ENCODE measurements around the gene SLC26A1. TPM values are rescaled to one million over a fixed set of nuclear protein-coding genes. Genes with fewer than 3 reads are reported as not detected.

SLC26A1 gene
- polyA plus RNA-seq, 10 donors: 1.2 to 5.1 (median 3.5) TPM

Other genes with a start within 250 kb of the SLC26A1 start
- gene CPLX1, start 167.3 kb downstream of the SLC26A1 start, polyA plus RNA-seq (ENCODE audit: insufficient read length in 10 of 10): under 1 TPM; 0.19 to 0.74 (median 0.29) TPM
- 10 to 100 TPM; 24.8 to 46.9 (median 32.2) TPM for gene GAK, start 61.1 kb downstream of the SLC26A1 start, polyA plus RNA-seq (ENCODE audit: insufficient read length in 10 of 10)
- 10 to 100 TPM; 14.4 to 22.1 (median 17.0) TPM for gene TMEM175, start 60.9 kb downstream of the SLC26A1 start, polyA plus RNA-seq (ENCODE audit: insufficient read length in 10 of 10)
- gene DGKQ, start 19.8 kb downstream of the SLC26A1 start, polyA plus RNA-seq (ENCODE audit: insufficient read length in 10 of 10): 1 to 10 TPM; 3.4 to 6.1 (median 4.4) TPM
- gene IDUA, start 6.4 kb downstream of the SLC26A1 start, polyA plus RNA-seq (ENCODE audit: insufficient read length in 10 of 10): 10 to 100 TPM in 8 of 10 donors, 1 to 10 TPM in 2; 7.9 to 16.4 (median 12.9) TPM
- 100 to 1,000 TPM in 9 of 10 donors, 10 to 100 TPM in 1; 76.7 to 265 (median 214) TPM for gene FGFRL1, start 18.2 kb upstream of the SLC26A1 start, polyA plus RNA-seq (ENCODE audit: insufficient read length in 10 of 10)
- gene RNF212, start 120.2 kb upstream of the SLC26A1 start, polyA plus RNA-seq (ENCODE audit: insufficient read length in 10 of 10): 1 to 10 TPM; 2.9 to 6.2 (median 3.6) TPM
- gene SPON2, start 179.2 kb upstream of the SLC26A1 start, polyA plus RNA-seq (ENCODE audit: insufficient read length in 10 of 10): 10 to 100 TPM; 33.0 to 77.0 (median 54.7) TPM

All from muscle of back (tissue), 10 donors.